HepG2 (cell line): Measurements from ENCODE around the gene SLC4A2. TPM values are rescaled to one million over a fixed set of nuclear protein-coding genes. Genes with fewer than 3 reads are reported as not detected.

Experiments
- HOXA5 ChIP-seq: sonication (generic); formaldehyde crosslinking; IDR thresholded peaks from 2 replicates; pipeline ENCODE4 v1.4.0; 2020; ENCODE audit warnings: missing genetic modification reagents
- ISX ChIP-seq: sonication (generic); formaldehyde crosslinking; conservative IDR thresholded peaks from 2 replicates; pipeline ENCODE4 v1.5.0; 2020; ENCODE audit warnings: missing genetic modification reagents
- PRDM15 ChIP-seq: sonication (generic); formaldehyde crosslinking; IDR thresholded peaks from 2 replicates; pipeline ENCODE4 v1.4.0; 2020; ENCODE audit warnings: missing genetic modification reagents
- ZMYM3 ChIP-seq: sonication (generic); formaldehyde crosslinking; IDR thresholded peaks from 2 replicates; pipeline ENCODE4 v1.5.1; 2020; ENCODE audit warnings: mild to moderate bottlenecking, missing genetic modification reagents
- ZNF331 ChIP-seq: sonication (generic); formaldehyde crosslinking; IDR thresholded peaks from 2 replicates; pipeline ENCODE4 v1.4.0; 2020; ENCODE audit warnings: missing genetic modification reagents
- ZNF501 ChIP-seq: sonication (generic); formaldehyde crosslinking; IDR thresholded peaks from 2 replicates; pipeline ENCODE4 v1.5.1; 2020; ENCODE audit warnings: mild to moderate bottlenecking, moderate library complexity, missing genetic modification reagents
- ZNF883 ChIP-seq: sonication (generic); formaldehyde crosslinking; IDR thresholded peaks from 2 replicates; pipeline ENCODE4 v1.5.1; 2020; ENCODE audit warnings: mild to moderate bottlenecking, missing genetic modification reagents; ENCODE audit errors: not compliant biosample characterization
- polyA plus RNA-seq, 8 experiments: library from polyadenylated mRNA; depleted of rRNA in 3 of 8; stranded (reverse) in 7 of 8; unstranded in 1 of 8; fragments of >200 nt; fragmentation: Illumina TruSeq in 4 of 8; extraction: Trizol in 4 of 8; gene quantifications; 2 replicates each; pipeline versions ENCODE4 v1.2.1 to v1.2.3, GENCODE V29; 2011 to 2016; ENCODE audit warnings: low read depth in 4 of 8, missing spikeins in 1 of 8, mixed read lengths in 1 of 8; ENCODE audit not compliant: insufficient read depth in 1 of 8
- total RNA-seq, 5 experiments: library from RNA; depleted of rRNA; stranded (reverse); fragments of >200 nt; fragmentation: Illumina TruSeq; extraction: Trizol; gene quantifications; 2 replicates each; pipeline ENCODE4 v1.2.3, GENCODE V29; 2016; ENCODE audit warnings: low read depth in 1 of 5
- TF ChIP-seq, protein P1 (sequence below): sonication (generic); formaldehyde crosslinking; IDR thresholded peaks from 2 replicates; pipeline ENCODE4 v1.4.0; 2020; ENCODE audit warnings: missing genetic modification reagents, mild to moderate bottlenecking, borderline replicate concordance
- TF ChIP-seq, protein P2 (sequence below): sonication (generic); formaldehyde crosslinking; IDR thresholded peaks from 2 replicates; pipeline ENCODE4 v1.4.0; 2020; ENCODE audit warnings: missing genetic modification reagents

SLC4A2 gene
- total and polyA plus RNA-seq, 2 of the 13 experiments (the other 11 are each of a cell fraction or from before 2014, with no cell fraction given): 51.9 to 73.4 TPM

DNA sequence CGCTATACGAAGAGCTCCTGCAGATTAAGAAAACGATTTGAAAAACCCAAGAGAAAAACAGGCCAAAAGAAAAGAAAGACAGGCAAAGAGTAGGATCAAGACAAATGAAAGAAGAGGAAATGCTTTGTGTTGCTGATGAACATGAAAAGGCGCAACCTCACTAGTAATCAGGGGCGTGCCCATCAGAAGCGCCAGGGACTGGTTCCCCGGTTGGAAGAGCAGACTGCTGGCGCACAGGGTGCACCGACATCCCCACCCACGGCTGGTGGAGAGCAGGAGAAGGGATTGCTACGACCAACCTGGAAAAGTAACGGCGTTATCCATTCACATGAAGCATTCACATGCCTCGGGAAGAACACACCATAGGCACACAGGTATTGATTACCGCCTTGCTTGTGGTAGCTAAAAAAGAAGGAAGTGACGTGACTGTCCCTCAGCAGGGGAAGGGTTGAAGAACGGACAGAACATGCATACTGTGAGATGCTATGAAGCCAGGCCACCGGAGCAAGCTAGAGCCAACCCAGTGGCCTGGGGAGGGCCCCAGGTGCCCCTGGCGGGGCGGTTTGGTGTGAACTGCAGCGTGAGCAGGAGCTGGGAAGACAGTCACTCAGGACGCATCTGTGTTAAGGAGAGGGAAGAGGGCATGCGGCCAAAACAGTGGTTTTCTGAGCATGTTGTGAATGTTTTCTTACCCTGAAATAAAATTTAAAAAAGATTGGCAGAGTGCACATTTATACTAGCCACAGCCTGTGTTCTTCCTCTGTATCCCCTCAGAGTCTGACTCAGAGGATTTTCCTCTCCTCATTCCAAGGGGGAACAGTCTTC lies 45.2 kb downstream of the SLC4A2 start (continued):
- TF ChIP-seq, protein P1, sequence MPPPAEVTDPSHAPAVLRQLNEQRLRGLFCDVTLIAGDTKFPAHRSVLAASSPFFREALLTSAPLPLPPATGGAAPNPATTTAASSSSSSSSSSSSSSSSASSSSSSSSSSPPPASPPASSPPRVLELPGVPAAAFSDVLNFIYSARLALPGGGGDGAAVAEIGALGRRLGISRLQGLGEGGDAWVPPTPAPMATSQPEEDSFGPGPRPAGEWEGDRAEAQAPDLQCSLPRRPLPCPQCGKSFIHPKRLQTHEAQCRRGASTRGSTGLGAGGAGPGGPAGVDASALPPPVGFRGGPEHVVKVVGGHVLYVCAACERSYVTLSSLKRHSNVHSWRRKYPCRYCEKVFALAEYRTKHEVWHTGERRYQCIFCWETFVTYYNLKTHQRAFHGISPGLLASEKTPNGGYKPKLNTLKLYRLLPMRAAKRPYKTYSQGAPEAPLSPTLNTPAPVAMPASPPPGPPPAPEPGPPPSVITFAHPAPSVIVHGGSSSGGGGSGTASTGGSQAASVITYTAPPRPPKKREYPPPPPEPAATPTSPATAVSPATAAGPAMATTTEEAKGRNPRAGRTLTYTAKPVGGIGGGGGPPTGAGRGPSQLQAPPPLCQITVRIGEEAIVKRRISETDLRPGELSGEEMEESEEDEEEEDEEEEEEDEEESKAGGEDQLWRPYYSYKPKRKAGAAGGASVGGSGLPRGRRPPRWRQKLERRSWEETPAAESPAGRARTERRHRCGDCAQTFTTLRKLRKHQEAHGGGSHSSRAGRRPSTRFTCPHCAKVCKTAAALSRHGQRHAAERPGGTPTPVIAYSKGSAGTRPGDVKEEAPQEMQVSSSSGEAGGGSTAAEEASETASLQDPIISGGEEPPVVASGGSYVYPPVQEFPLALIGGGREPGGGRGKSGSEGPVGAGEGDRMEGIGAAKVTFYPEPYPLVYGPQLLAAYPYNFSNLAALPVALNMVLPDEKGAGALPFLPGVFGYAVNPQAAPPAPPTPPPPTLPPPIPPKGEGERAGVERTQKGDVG (CRISPR knock-in tag): no peak
- TF ChIP-seq ZMYM3 (CRISPR knock-in tag): no peak
- no peak for TF ChIP-seq ZNF331 (CRISPR knock-in tag)
- TF ChIP-seq, protein P2, sequence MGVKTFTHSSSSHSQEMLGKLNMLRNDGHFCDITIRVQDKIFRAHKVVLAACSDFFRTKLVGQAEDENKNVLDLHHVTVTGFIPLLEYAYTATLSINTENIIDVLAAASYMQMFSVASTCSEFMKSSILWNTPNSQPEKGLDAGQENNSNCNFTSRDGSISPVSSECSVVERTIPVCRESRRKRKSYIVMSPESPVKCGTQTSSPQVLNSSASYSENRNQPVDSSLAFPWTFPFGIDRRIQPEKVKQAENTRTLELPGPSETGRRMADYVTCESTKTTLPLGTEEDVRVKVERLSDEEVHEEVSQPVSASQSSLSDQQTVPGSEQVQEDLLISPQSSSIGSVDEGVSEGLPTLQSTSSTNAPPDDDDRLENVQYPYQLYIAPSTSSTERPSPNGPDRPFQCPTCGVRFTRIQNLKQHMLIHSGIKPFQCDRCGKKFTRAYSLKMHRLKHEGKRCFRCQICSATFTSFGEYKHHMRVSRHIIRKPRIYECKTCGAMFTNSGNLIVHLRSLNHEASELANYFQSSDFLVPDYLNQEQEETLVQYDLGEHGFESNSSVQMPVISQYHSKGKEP (CRISPR knock-in tag): no peak
- no peak for TF ChIP-seq ZNF883 (CRISPR knock-in tag)
- no peak for TF ChIP-seq ISX (CRISPR knock-in tag)
- no peak for TF ChIP-seq PRDM15
- TF ChIP-seq HOXA5 (CRISPR knock-in tag): no peak
- TF ChIP-seq ZNF501 (CRISPR knock-in tag): no peak
